Measurements from ENCODE around the gene TFEB.
A peak's percentile ranks its signal among the peaks of the same experiment; 100 is the strongest.

Gene TFEB

DNA sequence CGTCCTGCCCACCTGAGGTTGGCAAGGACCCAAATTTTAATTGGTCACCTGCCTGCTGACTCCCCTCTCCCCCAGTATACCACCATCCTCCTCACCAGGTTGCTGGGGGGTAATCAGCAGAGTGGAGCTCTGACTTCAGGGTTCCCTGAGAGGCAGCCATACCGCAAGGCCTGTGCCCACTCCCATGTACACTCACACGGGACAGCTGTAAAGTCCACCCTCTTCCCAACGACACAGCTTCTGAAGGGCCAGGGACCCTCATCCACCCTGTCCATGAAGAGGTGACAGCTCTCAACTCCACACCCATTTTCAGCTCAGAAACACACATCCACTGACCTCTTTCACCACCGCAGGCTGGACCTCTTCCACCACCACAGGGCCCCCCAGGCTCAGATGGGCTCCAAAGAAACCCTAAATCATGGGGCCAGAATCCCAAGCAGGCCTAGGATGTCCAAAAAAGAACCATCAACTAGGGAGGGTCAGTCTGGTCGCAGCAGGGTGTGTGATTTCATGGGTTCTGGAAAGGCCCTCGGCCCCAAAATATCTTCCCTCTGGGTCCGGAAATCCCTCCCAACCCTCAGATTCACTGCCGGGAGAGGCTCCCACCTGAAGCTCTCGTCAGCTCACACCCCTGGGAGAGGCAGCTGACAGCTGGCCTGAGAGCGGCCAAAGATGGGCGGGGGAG lies 30.0 kb downstream of the TFEB start:
- DNase-seq: no peak

DNA sequence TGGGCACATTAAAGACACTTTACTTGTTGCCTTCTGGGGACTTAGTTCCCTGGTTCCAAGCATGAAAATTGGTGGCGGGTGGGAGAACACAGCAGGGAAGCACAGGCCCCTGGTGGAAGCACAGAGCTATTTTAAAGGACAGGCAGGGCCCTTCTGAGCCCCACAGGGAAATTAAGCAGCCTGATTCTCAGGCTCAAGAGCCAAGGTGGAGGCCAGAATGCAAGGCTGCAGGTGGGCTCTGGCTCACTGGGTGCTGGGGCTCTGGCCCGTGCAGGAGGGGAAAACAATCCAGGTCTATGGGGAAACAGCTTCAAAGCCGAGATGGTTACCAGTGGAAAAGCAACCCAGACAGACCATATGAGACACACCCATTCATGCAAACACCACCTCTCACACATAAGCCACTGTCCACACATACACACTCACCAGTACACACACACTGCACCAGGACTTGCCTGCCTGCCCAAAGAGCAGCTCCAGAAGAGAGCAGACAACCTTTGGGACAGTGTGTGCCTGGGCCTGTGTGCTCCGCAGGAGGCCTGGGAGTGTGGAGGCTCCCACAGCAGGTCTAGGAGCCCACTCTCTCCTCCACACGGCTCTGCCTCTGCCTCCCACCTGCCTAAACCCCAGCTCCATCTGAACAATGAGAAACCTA lies 30.6 kb downstream of the TFEB start:
- no peak for DNase-seq

DNA sequence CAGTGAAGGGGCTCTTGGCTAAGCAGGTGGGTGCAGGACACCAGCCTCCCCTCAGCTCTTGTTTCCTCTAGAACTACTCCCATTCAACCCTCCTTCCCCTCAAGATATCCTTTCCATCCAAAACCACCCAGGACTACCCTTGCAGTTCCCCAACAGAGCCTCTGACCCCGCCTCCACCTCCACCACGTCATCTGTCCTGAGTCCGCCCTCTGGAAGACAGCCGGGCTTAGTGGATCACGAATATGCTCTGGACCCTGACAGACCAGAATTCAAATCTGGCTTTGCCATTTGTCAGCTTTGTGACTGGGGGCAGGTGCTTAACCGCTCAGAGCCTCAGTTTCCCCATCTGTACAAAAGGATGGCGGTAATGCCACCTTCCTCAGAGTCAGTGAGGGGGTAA lies 31.4 kb downstream of the TFEB start:
- no peak for DNase-seq

DNA sequence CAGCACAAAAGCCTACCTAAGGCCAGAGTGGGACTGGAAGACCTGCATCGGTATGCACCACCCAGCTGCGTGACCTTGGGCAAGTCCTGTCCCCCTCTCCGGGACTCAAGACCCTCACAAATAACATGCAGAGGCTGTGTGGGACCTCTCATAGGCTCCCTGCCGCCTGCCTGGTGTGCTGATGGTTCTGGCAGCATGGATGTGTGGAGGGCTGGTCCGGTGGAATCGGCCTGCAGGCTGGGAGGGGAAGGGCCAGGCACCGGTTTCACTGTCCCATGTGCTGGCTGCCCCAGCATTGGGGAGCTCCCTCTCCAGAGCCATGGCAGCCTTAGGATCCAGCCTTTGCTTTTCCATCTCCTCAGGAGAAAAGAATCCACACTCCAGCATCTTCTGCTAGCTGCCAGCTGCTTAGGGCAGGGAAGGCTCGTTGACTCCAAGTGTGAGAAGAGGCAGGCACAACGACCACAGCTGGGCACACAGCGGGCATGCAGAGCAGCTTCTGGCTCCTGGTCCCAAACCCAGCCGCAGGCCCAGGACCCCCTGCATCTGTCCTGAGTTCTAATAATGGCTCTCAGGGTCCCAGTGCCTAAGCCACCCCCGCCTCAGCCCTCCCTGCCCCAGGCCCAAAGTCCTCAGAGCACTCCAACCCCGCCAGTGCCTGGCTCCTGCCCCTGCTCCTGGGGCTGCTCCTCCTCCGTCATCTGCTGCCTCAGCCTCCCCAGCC lies 32.5 kb downstream of the TFEB start:
- no peak for DNase-seq

DNA sequence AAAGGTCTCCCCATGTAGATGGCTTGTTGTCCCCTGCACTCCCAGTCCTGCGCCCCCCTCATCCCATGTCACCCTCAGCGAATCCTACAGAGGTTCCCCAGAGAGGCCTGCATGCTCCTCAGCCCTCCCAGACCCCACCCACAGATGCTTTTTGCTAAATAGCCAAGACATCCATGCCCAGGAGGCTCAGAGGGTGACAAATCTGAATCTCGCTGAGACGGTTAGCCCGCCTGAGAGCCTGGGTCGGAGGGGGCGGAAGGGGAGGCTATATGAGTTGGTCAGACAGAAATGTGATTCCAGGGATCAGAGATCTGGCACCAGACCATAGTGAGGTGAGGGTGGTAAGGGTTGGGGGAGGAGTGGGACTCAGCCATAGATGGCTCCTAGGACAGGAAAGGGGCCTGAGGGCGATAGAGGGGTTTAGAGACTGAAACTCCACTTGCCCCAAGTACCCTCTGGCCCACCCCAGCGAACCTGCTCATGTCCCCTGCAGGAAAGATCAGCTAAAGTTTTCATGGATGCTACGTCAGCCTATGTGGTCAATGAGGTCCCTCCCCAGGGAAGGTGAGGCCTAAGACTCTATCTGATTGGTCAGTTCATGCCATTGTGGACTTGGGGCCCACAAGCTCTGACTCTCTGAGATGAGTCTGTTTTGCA lies 33.2 kb downstream of the TFEB start:
- DNase-seq: no peak

DNA sequence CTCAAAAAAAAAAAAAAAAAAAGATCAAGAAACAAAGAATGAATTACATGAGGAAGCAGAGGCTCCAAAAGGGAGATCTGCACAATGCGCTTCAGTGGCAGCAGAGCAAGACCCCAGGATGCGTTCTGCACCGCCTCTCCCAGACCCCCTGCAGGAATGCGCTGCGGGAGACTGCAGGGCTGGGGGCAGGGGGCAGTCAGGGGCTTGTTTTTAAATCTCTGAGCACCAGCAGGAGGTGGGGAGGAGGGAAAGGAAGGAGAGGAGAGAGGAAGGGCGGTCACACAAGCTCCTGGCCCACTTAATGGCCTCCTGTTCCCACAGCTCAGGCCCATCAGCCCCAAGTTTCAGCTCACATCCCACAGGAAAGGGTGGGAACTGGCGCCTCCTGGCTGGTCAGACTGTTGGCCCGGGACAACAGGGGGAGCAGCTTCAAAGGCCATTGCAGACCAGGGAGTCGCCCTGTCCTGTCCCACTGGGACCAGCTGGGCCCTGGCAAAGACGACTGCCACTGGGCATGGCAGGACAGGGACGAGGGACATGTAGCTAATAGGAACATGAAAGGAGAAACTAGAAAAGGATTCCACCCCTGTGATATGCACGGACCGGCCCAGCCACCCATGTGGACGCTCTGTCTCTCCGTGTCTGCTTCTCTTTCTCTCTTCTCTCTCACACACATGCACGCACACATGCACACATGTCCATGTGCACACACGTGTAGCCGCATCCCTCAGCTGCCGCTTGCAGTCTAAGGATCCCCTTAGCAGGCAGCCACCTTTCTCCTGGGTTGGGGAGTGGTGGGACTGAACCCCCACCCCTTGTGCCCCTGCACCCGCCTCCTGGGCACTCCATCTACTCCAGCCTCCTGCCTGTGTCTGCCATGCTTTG lies 34.7 kb downstream of the TFEB start:
- no peak for DNase-seq

DNA sequence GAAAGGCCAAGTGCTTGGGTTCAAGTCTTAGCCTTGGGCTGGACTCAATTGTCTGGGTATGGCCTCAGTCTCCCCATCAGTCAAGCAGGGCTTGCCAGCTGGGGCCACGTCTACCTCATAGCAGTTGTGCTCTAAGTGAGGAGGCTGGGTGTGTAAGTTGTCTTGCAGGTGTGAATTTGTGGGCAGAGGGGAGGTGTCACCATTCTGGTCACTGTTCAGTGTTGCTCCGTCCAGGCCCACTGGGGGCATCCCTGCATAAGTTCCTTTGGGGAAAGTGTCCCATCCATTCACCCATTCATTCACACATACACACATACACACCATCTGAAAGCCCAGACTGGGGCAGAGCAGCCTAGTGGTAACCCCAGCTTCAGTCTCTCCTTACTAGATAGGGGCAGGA lies 36.3 kb downstream of the TFEB start:
- DNase-seq: no peak

DNA sequence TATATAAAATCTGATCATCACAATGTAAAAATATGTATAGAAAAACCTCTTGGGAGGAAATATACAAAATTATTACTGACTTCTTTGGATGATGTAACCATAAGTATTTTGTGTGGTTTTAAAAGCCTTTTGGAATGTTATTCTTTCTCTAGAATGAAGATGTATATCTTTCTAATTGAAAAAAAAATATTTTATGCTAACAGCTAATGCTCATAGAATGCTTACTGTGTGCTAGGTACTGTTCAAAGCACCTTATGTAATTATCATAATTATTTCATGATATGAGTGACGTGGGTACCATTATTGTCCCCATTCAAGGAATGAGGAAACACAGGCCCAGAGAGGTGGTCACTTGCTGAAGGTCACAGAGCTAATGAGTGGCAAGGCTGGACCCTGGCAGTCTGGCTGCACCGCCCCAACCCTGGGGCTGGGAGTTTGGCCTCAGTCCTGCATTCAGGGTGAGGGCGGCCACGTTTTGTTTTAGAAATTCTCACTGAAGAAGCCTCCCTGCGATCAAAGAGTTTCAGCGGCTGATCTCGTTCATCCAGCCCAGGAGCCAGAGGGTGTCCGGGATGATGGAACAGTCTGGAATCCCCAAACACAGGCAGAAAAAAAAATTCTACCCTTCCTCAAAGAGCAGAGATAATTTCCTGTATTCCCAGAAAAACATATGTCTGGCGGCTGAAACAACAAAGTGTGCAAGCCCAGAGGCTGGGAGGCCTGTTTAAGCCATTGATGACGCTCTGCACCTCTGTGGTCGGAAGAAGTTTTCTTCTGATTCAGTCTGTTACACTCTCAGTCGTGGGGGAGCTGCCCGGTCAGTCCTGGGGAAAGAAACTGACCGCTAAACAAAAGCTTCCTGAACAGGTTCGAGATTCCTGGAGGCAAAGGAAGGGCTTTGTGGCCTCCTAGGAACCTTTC lies 37.3 kb downstream of the TFEB start:
- peak; percentile 95 for DNase-seq

DNA sequence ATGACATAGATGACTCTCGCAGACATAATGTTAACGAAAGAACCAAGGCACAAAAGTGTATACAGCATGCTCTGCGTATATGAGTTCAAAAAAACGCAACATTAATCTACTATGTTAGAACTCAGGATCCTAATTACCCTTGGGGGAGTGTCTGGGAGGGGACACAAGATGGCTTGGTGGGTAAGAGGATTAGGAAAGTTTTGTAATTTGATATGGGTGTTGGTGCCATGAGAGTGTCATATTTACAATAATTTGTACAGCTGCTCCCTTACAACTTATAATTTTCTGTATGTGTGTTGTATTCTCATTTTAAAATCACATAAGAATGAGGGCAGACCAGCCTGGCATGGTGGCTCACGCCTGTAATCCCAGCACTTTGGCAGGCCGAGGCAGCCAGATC lies 38.6 kb downstream of the TFEB start:
- no peak for DNase-seq

DNA sequence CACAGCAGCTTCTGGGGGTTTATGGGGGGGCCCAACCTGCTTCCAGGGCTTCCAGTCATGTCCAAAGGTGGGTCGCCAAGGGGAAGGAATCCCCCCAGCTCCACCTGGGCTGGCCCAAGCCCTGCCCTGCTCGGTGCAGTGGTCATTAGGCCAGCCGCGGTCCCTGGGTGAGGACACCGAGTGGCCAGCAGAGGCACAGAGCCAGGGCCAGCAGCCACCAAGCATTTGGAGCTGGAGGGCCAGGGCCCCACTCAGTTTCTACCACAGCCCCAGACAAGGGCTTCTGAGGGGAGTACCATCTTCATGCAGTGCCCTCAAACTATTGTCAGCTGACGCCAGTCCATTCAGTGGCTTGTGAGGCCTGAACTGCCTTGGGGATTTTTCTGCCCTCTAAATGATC lies 39.6 kb downstream of the TFEB start:
- DNase-seq: no peak

DNA sequence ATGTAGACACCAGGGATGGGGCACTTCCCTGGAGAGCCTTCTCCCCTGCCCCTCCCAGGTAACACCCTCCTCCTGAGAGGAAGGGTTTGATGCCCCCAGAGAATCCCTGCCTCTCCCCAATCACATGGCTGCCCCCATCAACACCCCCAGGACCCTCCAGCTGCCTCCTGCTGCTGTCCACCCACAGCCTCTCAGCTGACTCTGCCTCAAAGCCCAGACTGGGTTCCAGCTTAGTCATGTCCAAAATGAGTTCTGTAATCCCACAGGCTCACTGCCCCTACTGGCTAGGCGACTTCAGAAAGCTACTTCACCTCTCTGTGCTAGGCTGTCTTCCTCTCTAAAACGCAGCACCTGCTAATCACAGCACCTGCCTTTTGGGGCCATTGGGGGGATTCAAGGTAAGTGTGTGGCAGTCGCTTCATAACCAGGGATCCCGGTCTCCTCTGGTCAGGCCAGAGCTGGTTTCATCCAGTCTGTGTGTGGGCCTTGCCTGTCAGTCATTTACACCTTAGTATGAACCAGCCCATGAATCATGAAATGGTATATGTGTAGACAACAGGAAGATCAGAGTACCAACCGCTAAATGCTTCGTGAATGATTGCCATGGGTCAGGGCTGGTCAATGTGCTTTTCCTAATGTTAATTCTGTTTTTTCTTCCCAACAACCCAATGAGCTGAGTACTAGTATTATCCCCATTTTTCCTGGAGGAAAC lies 40.4 kb downstream of the TFEB start:
- DNase-seq: peak; percentile 21

DNA sequence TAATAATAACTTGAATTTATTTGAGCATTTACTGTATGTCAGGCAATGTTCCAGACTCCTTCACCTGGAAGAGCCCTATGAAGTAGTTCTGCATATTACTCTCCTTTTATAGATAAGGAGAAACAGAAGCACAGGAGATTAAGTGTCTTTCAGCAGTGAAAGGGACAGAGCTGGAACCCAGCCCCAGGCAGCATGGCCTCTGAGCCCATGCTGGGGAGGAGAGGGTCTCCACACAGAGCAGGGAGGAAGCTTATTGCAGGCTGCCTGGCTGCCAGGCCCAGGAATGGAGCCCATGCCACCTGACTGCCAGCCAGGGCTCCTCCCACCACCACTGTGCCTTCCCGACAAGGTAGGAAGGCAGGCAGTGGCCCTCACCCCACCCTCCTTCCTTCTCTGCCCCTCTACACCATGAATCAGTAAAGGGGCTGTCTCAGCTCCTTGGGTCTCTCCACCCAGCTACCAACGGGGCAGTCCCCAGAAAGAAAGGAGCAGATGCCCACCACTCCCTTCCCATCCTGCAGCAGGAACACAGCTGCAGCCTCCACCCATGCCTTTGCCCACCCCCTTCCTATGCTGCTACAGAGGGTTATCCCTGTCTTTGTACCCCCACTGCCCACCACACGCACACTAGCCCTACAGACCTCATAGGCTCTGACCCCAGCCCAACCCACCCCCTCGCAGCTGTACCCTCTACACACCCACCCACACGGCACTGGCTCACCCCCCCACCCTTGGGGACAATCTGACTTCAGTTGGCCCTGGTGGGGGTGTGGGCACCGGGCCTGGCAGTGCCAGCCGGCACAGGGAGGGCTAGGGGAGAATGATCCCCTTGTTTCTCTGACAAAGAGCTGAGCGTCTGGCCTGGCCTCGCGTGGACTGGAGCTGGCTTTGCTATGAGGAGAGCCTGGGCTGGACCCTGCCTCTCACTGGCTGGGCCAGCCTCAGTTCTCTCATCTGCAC lies 41.8 kb downstream of the TFEB start:
- DNase-seq: no peak

DNA sequence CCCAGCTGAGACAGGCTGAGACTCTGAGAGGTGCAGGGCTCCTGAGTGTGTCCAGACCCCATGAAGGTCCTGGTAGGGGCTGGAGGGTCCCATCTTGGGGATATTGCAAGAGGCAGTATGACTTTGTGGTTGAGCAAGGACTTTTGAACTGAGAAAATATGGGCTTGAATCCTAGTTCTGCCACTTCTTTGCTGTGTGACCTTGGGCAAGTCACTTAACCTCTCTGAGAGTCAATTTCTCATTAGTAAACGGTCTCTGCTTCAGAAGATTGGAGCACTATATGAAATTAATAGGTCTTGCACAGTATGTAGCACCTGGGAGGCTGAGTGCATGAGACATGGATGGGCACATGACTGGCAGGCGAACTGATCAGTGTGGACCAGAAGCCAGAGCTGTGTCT lies 42.7 kb downstream of the TFEB start:
- no peak for DNase-seq

DNA sequence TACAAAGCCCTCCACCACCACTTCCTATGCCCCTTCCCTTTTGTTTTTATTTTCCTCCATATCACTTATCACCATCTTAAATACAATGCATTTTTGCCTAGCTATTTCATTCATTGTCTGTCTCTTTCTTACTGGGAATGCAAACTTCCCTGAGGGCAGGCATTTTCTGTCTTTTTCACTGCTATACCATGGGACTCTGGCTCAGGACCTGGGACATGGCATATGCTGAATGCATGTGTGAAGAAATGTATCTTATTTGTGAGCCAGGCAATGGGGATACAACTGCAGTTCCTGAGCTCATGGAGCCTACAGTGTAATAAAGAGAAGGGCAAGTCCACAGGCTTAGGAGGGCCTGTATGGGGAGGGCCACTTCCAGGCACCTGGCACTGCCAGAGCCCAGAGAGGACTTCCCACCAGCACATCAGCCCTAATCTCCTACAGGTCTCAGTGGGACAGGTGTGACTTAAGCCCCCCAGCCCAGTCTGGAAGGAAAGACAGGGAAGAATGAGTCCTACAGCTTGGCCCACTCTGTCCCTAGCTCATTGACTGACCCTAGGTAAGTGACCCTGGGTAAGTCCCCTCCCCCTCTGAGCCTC lies 43.2 kb downstream of the TFEB start:
- DNase-seq: no peak

DNA sequence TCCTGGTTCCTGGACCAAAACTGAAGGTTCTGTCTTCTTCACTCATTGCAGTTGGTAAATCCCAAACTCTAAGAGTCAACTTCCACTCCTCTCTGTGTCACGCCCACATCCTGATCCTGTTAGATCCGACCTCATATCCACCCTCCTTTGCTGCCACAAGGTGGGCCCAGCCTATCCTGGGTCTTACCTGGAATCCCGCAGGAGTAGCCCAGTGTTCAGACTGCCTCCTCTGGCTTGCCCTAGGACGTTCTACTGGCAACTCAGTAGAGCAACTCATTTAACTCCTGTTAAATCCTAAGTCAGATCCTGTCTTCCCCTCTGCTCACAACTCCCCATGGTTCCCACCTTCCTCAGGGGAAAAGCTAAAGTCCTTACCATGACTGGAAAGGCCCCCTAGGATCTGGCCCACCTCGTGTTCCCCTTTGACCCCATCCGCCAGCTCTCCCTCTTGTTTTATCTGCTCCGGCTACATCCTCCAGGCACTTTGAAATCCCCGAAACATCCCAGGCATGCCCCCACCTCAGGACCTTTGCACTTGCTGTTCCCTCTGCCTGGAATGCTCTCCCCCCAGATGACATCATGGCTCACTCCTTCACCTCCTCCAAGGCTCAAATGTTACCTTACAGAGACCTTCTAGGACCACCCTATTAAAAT lies 43.9 kb downstream of the TFEB start:
- no peak for DNase-seq

DNA sequence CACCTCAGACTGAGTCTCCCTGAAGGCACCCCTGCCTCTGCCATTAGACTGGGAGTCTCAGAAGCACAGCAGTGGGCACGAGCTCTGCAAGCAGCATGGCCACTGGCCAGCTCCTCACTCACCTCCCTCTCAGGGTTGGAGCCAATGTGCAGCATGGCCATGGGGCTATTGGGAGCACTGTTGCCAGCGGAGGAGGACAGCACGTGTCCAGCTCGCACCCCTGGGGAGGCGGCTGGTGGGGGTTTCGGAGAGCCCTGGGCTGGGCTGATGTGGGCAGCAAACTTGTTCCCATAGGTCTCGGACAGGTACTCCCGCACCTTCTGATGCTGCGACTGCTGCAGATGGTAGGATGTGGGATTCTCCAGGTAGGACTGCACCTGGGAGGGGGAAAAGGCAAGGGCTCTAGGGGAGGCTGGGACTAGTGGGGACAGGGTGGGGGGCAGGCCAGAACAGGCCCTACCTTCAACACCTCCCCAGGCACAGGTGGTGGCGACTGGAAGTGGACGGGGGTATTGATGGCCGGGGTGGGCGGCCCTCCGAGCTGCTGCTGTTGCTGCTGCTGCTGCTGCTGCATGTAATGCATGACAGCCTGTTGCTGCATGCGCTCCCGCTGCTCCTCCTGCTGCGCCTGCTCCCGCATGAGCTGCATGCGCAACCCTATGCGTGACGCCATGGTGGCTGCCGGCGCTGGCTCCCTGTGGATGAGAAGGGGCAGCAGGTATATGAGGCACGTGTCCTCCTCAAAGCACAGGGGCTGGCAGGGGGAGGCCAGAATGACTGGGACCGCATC lies 44.7 kb downstream of the TFEB start:
- DNase-seq: no peak

DNA sequence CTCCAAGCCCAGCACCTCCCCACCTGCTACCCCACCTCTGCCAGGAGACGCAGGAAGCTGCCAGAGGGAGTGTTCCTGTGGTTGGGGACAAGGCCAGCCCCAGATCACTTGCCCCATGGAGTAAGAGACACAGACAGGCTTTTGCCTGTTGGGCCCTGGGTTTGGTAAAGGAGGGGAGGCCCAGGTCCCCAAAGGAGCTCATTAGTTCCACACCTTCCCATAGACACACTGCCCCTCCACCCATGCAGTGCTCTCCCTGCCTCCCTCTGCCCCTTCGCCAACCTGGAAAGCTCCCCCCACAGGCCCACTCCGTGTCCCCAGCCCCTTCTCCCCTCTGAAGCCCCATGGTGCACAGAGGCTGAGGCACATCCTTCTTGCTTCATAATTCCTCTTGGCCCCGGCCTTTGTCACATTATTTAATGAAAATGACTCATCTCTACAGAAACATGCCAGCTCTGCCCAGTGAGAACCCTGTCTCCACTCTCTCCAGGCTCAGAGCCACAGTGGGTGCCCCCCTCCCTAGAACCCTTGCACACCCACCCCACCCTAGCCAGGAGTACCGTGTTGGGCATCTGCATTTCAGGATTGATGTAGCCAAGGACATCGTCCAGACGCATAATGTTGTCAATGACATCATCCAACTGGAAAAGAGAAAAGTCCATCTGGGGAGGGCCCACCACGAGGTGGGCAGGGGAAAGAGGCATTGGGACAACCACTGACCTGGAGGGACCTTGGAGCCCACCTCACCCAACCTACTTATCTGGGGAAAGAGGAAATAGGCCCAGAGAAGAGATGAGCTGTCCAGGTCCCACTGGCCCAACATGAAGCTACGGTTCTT lies 46.0 kb downstream of the TFEB start:
- DNase-seq: peak; percentile 50

All from fibroblast of skin of scalp (primary cell).